Renal cortical epithelial cell (primary cell): ENCODE results near the gene MSH4. TPM values are rescaled to one million over a fixed set of nuclear protein-coding genes. Genes with fewer than 3 reads are reported as not detected.
A peak's percentile ranks its signal among the peaks of the same experiment; 100 is the strongest.
"Not testable (repeated sequence)": the region's sequence is repeated elsewhere in the genome, so short reads cannot be mapped to it uniquely, and the experiment has no call there.

ENCODE experiments used
- DNase-seq: peaks from one replicate; pipeline ENCODE4 v3.0.0-alpha.2; 2011; ENCODE audit warnings: low read depth
- total RNA-seq: library from RNA; depleted of rRNA; stranded (reverse); fragments of >200 nt; gene quantifications from 2 replicates; pipeline ENCODE4 v1.2.3, GENCODE V29; 2014

Gene MSH4
- total RNA-seq, 1 donor from 2014 or later = 0.75 TPM

- no peak for DNase-seq
These were observed 934 bp upstream of the MSH4 start for GRCh38 chr1:75795703-75796193.

- no peak for DNase-seq
These were observed 549 bp downstream of the MSH4 start for GRCh38 chr1:75797273-75797588.

GRCh38 chr1:75797606-75798216, 1.0 kb downstream of the MSH4 start:
- DNase-seq = no peak

GRCh38 chr1:75801480-75801879, 4.8 kb downstream of the MSH4 start:
- not testable (repeated sequence) for DNase-seq

- peak; percentile 77 for DNase-seq
These were observed 12.2 kb downstream of the MSH4 start for GRCh38 chr1:75808921-75809320.

GRCh38 chr1:75810113-75810512, 13.4 kb downstream of the MSH4 start:
- DNase-seq = not testable (repeated sequence)

- no peak for DNase-seq
These were observed 14.7 kb downstream of the MSH4 start for GRCh38 chr1:75811211-75811981.

- peak; percentile 7 for DNase-seq
These were observed 15.4 kb downstream of the MSH4 start for GRCh38 chr1:75812065-75812464.

GRCh38 chr1:75823596-75823995, 26.9 kb downstream of the MSH4 start:
- DNase-seq = not testable (repeated sequence)

- no peak for DNase-seq
These were observed 39.9 kb downstream of the MSH4 start for GRCh38 chr1:75836528-75837100.

- DNase-seq = no peak
These were observed 41.4 kb downstream of the MSH4 start for GRCh38 chr1:75838079-75838478.

- no peak for DNase-seq
These were observed 44.7 kb downstream of the MSH4 start for GRCh38 chr1:75841421-75841820.

- no peak for DNase-seq
These were observed 48.9 kb downstream of the MSH4 start for GRCh38 chr1:75845576-75845975.

- DNase-seq = peak; percentile 42
These were observed 58.3 kb downstream of the MSH4 start for GRCh38 chr1:75855010-75855409.

GRCh38 chr1:75855734-75856133, 59.1 kb downstream of the MSH4 start:
- DNase-seq = no peak

GRCh38 chr1:75861831-75862230, 65.1 kb downstream of the MSH4 start:
- DNase-seq = no peak

GRCh38 chr1:75870951-75871350, 74.3 kb downstream of the MSH4 start:
- no peak for DNase-seq

GRCh38 chr1:75879985-75880384, 83.3 kb downstream of the MSH4 start:
- no peak for DNase-seq

GRCh38 chr1:75884437-75884836, 87.8 kb downstream of the MSH4 start:
- DNase-seq = no peak

- no peak for DNase-seq
These were observed 104.7 kb downstream of the MSH4 start for GRCh38 chr1:75901371-75901770.

GRCh38 chr1:75908717-75909152, 112.1 kb downstream of the MSH4 start:
- DNase-seq = peak; percentile 62

- no peak for DNase-seq
These were observed 120.2 kb downstream of the MSH4 start for GRCh38 chr1:75916834-75917233.

- no peak for DNase-seq
These were observed 126.0 kb downstream of the MSH4 start for GRCh38 chr1:75922698-75923097.
